ENCODE data around the gene DNAH11.
A peak's percentile ranks its signal among the peaks of the same experiment; 100 is the strongest.

DNA sequence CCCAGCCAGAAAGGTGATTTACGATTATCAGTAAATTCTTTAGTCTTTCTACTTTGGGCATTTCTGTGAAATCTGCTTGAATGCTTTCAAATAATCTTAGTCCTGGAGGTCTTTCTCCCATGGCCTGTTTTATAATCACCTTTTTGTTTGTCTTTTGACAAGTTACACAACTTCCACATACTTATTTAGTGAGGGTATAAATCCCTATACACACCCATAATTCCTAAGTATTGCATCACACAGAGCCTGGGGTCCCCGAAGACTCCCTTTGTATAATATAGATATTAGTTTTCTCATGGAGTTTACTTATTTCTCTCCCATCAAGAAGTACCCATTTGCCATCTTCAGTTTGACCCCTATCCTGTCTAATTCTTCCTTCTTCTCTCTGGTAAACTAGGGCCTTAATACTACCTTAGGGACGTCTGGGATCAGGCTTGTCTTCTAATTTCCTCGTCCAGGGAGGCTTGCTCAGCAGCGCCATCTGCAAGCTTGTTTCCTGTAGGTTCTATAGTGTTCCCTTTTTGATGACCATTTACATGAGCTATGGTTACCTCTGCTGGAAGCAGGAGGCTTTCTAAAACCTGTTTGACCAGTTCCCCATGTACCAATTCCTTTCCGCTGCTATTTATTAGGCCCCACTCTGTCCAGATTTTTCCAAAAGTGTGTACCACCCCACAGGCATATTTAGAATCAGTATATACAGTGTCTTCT is 8.1 kb downstream of the DNAH11 start:
- TF ChIP-seq, protein P1, sequence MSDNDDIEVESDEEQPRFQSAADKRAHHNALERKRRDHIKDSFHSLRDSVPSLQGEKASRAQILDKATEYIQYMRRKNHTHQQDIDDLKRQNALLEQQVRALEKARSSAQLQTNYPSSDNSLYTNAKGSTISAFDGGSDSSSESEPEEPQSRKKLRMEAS (IDR thresholded peaks at IDR 0.05), result 0 out of 2 replicates have a peak, but pooled peaks have one; percentile 12
- TF ChIP-seq, protein P2, sequence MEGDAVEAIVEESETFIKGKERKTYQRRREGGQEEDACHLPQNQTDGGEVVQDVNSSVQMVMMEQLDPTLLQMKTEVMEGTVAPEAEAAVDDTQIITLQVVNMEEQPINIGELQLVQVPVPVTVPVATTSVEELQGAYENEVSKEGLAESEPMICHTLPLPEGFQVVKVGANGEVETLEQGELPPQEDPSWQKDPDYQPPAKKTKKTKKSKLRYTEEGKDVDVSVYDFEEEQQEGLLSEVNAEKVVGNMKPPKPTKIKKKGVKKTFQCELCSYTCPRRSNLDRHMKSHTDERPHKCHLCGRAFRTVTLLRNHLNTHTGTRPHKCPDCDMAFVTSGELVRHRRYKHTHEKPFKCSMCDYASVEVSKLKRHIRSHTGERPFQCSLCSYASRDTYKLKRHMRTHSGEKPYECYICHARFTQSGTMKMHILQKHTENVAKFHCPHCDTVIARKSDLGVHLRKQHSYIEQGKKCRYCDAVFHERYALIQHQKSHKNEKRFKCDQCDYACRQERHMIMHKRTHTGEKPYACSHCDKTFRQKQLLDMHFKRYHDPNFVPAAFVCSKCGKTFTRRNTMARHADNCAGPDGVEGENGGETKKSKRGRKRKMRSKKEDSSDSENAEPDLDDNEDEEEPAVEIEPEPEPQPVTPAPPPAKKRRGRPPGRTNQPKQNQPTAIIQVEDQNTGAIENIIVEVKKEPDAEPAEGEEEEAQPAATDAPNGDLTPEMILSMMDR (IDR thresholded peaks at IDR 0.05 in 2 of 3, conservative IDR thresholded peaks at IDR 0.05 in 1 of 3; ENCODE audit: borderline replicate concordance in 1 of 3, insufficient read depth in 1 of 3, low read depth in 2 of 3, low read length in 2 of 3), result peak; percentile 14 to 26 (median 21); a peak in 2 of 6 replicates
- TF ChIP-seq EZH2 (IDR thresholded peaks at IDR 0.05) (no peak), POLR2AphosphoS5 (IDR thresholded peaks at IDR 0.05; ENCODE audit: low read depth, low read length) (no peak), YY1 (IDR thresholded peaks at IDR 0.05; ENCODE audit: extremely low read depth, insufficient replicate concordance, low read depth, low read length) (no peak), POLR2A (IDR thresholded peaks at IDR 0.05; ENCODE audit: borderline replicate concordance, extremely low read depth, insufficient read depth, insufficient read length) (no peak), EZH2phosphoT487 (IDR thresholded peaks at IDR 0.05; ENCODE audit: borderline replicate concordance) (no peak), ZNF274 (IDR thresholded peaks at IDR 0.05; ENCODE audit: low read depth, low read length) (no peak)
- TF ChIP-seq, protein P3, sequence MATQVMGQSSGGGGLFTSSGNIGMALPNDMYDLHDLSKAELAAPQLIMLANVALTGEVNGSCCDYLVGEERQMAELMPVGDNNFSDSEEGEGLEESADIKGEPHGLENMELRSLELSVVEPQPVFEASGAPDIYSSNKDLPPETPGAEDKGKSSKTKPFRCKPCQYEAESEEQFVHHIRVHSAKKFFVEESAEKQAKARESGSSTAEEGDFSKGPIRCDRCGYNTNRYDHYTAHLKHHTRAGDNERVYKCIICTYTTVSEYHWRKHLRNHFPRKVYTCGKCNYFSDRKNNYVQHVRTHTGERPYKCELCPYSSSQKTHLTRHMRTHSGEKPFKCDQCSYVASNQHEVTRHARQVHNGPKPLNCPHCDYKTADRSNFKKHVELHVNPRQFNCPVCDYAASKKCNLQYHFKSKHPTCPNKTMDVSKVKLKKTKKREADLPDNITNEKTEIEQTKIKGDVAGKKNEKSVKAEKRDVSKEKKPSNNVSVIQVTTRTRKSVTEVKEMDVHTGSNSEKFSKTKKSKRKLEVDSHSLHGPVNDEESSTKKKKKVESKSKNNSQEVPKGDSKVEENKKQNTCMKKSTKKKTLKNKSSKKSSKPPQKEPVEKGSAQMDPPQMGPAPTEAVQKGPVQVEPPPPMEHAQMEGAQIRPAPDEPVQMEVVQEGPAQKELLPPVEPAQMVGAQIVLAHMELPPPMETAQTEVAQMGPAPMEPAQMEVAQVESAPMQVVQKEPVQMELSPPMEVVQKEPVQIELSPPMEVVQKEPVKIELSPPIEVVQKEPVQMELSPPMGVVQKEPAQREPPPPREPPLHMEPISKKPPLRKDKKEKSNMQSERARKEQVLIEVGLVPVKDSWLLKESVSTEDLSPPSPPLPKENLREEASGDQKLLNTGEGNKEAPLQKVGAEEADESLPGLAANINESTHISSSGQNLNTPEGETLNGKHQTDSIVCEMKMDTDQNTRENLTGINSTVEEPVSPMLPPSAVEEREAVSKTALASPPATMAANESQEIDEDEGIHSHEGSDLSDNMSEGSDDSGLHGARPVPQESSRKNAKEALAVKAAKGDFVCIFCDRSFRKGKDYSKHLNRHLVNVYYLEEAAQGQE (IDR thresholded peaks at IDR 0.05; ENCODE audit: low read depth), result no peak

Data from HCT116 (cell line).